Stimulated activated CD8-positive, alpha-beta memory T cell treated with anti-CD3 and anti-CD28 coated beads, Interleukin-15, amount 100 ng/mL, for 1 hour (primary cell): Measurements from ENCODE around the gene GTSE1.
"Not testable (repeated sequence)": the region's sequence is repeated elsewhere in the genome, so short reads cannot be mapped to it uniquely, and the experiment has no call there.

Experiments used
- DNase-seq: peaks from one replicate; pipeline ENCODE4 v3.0.0-alpha.2; 2020; ENCODE audit warnings: low read depth

The GTSE1 gene

DNA sequence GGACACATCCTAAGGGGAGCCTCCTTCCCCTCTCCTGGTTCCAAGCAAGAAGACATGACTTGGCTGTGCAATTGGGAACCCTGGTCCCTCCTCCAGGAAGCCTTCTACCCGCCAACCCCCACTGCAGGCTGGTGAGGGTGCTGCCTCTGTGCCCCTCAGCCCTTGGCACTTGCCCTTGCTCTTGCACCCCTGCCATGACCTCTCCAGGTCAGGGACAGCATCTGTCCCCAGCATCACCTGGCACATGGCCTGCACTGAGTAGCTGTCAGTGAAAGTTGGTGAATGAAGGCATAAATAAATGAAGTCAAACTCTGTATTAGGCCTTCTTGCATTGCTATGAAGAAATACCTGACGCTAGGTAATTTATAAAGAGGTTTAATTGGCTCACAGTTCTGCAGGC is 1.9 kb upstream of the GTSE1 start:
- no peak for DNase-seq

DNA sequence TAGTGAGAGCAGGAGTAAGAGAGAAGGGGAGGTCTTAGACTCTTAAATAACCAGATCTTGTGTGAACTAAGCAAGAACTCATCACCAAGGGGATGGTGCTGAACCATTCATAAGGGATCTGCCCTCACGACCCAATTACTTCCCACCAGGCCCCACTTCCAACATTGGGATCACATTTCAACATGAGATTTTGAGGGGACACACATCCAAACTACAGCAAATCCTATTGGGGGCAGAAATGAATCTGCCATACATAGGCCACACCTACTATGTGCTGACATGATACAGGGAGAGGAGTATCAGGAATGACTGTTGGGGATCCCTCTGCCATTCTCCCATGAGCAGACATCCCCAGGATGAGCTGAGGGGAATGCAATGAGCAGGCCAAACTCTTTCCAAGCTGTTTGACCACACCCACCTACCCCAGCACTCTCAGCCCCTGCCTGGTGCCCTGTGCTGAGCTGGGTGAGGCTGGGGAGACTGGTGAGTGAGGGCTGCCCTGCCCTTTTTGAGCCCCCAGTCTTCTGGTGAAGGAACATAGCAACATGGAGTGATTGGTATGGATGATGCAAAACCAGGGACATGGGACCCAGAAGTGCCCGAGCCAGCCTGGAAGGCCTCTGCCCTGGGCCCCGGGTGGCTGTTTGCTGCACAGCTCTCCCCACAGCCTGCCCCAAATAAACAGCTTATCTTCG is 1.2 kb upstream of the GTSE1 start:
- DNase-seq = no peak

GRCh38 chr22:46297151-46297812 is 612 bp downstream of the GTSE1 start:
- DNase-seq = no peak

GRCh38 chr22:46299101-46299500 is 2.4 kb downstream of the GTSE1 start:
- DNase-seq = no peak

DNA sequence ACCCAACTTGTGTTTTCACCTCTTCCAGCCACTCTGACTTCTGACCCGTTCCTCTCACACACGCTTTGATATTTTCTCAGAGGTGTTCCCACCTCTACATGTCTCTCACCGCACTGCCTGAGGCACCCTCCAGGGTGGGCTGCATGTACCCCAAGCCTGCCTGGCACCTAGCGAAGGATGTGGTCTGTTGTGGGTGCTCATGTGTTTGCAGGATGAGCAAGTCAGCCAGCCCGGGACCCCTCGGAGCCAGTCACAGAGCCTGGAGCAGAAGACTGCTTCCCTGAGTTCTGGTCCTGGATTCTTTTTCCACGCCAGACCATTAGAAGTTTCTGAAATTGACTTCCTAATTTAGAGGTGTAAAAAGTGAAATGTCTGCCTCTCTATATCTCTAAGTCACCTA is 3.8 kb downstream of the GTSE1 start:
- no peak for DNase-seq

DNA sequence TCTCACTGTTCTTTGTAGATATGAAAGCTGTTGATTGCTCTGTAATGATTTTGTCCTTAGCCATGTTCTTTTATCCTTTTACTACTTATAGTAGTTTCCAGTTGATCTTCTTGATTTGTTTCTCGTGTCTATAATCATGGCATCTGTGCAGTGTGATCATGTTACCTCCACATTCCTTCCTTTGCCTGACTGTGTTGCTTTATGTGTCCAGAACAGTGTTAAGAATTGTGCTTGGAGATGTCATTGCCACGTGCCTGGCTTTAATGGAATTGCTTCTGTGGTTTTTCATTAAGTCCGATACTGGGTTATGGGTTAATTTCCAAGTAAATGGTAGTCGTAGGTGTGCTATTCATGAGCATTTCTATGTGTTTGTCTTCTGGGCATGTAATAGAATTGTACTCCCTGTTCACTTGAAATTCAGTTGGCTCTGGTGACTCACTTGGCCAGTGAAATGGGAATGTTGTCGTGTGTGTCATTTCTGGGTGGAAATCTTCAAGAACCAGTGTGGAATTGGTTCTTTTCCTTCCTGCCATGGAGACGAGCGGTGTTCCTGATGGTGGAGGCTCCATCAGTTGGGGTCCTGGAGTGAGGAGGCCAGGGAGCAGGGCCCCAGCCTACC is 6.8 kb downstream of the GTSE1 start:
- DNase-seq = no peak

- DNase-seq = no peak
Measured at GRCh38 chr22:46308283-46308988, 11.8 kb downstream of the GTSE1 start.

GRCh38 chr22:46309526-46310085 is 12.9 kb downstream of the GTSE1 start:
- DNase-seq = no peak

- DNase-seq = no peak
Measured at GRCh38 chr22:46312056-46312455, 15.4 kb downstream of the GTSE1 start.

- not testable (repeated sequence) for DNase-seq
Measured at GRCh38 chr22:46312848-46313247, 16.2 kb downstream of the GTSE1 start.

DNA sequence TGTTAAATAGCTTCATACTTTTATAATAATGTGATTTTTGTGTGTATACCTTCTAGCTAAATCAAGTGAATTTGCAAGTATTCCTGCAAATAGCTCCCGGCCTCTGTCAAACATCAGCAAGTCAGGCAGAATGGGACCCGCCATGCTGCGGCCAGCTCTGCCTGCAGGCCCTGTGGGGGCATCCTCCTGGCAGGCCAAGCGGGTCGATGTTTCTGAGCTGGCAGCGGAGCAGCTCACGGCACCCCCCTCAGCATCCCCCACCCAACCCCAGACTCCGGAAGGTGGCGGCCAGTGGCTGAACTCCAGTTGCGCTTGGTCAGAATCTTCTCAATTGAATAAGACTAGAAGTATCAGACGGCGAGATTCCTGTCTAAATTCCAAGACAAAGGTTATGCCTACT is 19.3 kb downstream of the GTSE1 start:
- no peak for DNase-seq

- no peak for DNase-seq
Measured at GRCh38 chr22:46317646-46318045, 21.0 kb downstream of the GTSE1 start.

DNA sequence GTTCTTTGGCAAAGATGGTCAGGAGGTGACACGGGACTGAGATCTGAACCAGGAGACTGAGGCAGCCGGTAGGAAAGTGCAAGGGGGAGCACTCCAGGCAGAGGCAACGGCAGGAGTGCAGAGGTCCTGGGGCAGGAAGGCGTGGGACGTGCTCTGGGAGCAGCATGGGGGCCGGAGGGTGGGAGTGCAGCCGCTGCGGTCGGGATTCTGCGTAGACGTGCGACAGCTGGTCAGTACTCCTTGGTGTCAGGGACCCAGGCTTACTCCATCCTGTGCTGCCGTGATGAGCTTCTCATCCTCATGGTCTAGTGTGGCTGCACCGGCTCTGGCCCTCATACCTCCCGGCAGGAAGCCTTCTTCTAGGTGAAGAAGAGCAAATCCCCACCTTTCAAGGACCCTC is 21.9 kb downstream of the GTSE1 start:
- DNase-seq = no peak

GRCh38 chr22:46319319-46319718 is 22.6 kb downstream of the GTSE1 start:
- DNase-seq = no peak

GRCh38 chr22:46320166-46320710 is 23.6 kb downstream of the GTSE1 start:
- DNase-seq = no peak

GRCh38 chr22:46320716-46321386 is 24.2 kb downstream of the GTSE1 start:
- DNase-seq = no peak

GRCh38 chr22:46322711-46323110 is 26.0 kb downstream of the GTSE1 start:
- no peak for DNase-seq

DNA sequence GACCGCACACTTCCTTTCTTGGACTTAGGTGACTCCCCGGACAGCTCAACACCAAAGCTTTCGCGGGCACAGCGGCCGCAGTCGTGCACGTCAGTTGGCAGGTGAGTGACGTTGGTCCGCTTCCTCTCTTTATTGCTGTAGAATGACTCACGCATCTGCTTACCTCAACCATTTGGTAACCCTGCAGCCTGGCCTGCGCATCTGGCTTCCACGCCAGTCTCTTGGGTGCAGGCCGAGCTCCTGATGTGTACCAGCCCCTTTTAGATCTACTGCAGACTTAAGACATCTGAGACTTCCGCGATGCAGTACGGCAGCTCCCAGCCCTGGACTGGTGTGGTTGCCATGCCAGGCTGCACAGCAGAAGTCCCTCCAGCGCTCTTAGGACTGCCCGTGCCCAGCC is 26.5 kb downstream of the GTSE1 start:
- DNase-seq = no peak

DNA sequence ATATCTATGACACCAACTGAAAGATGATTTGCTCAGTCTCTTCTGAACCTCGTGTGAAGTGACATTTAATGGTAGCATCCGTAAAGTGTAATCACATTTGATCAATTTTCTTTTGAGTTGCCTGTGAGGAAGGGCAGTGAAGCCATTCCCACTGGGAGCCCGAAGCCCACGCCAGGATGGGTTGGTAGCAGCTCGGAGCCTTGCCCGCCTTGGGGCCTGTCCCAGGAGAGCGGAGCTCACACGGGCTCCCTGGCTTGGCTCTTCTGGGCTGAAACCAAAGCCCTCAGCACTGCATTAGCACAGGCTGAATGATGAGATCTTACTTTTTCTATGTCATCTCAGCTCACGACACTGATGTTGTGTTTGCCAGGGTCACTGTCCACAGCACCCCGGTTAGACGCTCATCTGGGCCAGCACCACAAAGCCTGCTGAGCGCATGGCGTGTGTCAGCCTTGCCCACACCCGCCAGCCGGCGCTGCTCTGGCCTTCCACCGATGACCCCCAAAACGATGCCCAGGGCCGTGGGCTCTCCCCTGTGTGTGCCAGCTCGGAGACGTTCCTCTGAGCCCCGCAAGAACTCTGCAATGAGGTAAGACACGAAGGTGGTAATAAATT is 29.5 kb downstream of the GTSE1 start:
- DNase-seq = no peak

DNA sequence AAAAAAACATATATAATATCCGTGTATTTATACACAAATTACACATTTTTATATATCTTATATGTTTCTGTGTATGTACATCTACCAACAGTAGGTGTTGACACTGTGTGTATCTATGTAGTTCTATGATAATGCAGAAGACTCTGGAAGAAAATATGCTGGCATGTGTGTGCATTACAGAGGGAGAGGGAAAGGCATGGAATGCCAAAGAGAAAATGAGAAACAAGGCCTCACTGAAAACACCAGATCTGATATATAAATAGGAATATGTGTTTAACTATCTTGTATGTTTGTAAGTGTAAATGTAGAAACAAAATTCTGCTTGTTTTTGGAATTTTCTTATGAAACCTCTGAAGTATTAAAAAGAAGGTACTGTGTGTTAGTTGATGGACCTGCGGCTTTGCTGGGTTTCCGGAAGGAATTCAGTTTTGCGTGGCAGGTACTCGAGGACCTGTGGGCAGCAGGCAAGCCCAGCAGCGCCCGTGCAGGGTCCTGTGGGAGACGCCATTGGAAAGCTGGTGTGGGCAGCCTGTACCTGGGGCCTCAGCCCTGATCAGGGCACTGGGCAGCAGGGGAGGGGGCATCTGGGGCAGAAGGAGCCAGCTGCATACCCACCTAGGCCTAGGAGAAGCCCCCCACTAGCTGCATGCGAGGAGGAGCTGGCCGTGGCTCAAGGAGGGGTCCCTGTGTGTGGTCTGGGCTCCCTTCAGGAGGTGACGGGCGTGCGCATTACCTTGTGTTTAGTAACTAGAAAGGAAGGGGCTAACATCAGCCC is 31.2 kb downstream of the GTSE1 start:
- no peak for DNase-seq
